GM12878 (cell line): ENCODE measurements around the gene PDE11A. TPM values are rescaled to one million over a fixed set of nuclear protein-coding genes. Genes with fewer than 3 reads are reported as not detected.

ENCODE experiments used
- MYB ChIP-seq: fragments of 150-350 bp; IDR thresholded peaks from 2 replicates; pipeline ENCODE4 v1.6.1; 2014; ENCODE audit warnings: mild to moderate bottlenecking, low read depth, low read length, borderline replicate concordance
- NFYB ChIP-seq: IDR thresholded peaks from 2 replicates; pipeline ENCODE4 v1.6.1; 2011; ENCODE audit warnings: low read depth, mild to moderate bottlenecking, low read length, improper control_type of control experiment, moderate library complexity; ENCODE audit not compliant: insufficient read depth
- RUNX3 ChIP-seq: IDR thresholded peaks from 2 replicates; pipeline ENCODE4 v1.6.1; 2012; ENCODE audit warnings: low read length, inconsistent platforms
- SREBF2 ChIP-seq: IDR thresholded peaks from 2 replicates; pipeline ENCODE4 v1.6.1; 2012; ENCODE audit warnings: mild to moderate bottlenecking, low read length
- ZNF274 ChIP-seq: IDR thresholded peaks from one replicate; pipeline ENCODE4 v1.8.0; 2011; ENCODE audit not compliant: insufficient read length, insufficient read depth
- polyA plus RNA-seq, 11 experiments: library from polyadenylated mRNA; depleted of rRNA in 4 of 11; unstranded in 6 of 11; stranded (reverse) in 5 of 11; fragments of >200 nt; fragmentation: Nextera tagmentation in 4 of 11; fragmentation: Illumina TruSeq in 1 of 11; extraction: Ambion mirVana in 4 of 11; extraction: Trizol in 1 of 11; gene quantifications; 1 replicate in 1 of 11; 2 replicates in 10 of 11; pipeline versions ENCODE4 v1.2.1 to v1.2.3, GENCODE V29; 2011 to 2016; ENCODE audit warnings: inconsistent platforms in 2 of 11, missing spikeins in 2 of 11, low read depth in 1 of 11
- total RNA-seq, 4 experiments: library from RNA; depleted of rRNA in 3 of 4; stranded (reverse); fragments of >200 nt in 3 of 4; fragmentation: Illumina TruSeq in 1 of 4; extraction: Trizol in 1 of 4; gene quantifications; 2 replicates each; pipeline versions ENCODE4 v1.2.1 to v1.2.3, GENCODE V29; 2013 to 2021
- TF ChIP-seq, protein P1 (sequence below): fragments of 450-650 bp; IDR thresholded peaks from 2 replicates; pipeline ENCODE4 v1.6.1; 2018; ENCODE audit warnings: mild to moderate bottlenecking, low read depth, moderate library complexity; ENCODE audit not compliant: partially characterized antibody
- TF ChIP-seq, protein P2 (sequence below): fragments of 450-650 bp; IDR thresholded peaks from 2 replicates; pipeline ENCODE4 v1.6.1; 2017; ENCODE audit warnings: mild to moderate bottlenecking
- TF ChIP-seq, protein P3 (sequence below): IDR thresholded peaks from 2 replicates; pipeline ENCODE4 v1.6.1; 2012; ENCODE audit warnings: improper control_type of control experiment, low read depth, low read length; ENCODE audit not compliant: insufficient replicate concordance

Gene PDE11A
- total and polyA plus RNA-seq, 10 of the 15 experiments (the other 5 are each of a cell fraction or from before 2014, with no cell fraction given): 0.01 to 0.17 (median 0.06) TPM; not detected in 5

DNA sequence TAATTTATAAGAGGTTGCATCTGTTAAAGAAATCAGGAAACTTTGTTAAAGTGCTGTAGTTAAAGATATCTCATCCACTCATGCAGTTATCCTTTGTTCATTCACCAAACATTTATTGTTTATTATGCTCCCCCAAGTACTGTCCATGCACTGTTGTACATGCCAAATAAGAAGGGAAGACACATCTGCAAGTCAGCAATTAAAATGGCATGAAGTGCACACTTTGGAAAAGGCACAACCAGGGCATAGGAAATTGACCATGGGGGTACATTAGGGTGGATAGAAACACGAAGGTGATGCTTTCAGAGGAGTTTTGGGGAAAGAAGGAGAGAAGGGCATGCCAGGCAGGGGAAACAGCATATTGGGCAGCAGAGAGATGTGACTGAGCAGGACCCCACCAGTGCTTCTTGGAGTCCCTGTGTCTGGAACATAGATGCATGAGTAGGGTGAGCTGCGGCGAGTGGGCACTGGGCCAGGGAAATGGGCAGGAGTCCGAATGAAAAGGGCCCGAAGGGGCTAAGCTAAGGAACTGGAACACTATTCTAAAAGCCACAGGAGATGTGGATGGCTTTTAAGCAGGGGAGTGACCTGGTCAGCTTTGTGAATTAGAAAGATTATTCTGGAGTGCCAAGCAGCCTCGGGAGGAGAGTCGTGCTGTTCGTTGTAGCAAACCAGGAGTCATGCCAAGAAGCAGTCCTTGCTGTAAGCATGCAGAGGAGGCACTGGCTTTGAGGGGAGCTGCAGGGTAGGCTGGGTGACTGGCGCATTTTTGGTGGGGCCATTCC is 363.7 kb downstream of the PDE11A start (continued):
- TF ChIP-seq, protein P1, sequence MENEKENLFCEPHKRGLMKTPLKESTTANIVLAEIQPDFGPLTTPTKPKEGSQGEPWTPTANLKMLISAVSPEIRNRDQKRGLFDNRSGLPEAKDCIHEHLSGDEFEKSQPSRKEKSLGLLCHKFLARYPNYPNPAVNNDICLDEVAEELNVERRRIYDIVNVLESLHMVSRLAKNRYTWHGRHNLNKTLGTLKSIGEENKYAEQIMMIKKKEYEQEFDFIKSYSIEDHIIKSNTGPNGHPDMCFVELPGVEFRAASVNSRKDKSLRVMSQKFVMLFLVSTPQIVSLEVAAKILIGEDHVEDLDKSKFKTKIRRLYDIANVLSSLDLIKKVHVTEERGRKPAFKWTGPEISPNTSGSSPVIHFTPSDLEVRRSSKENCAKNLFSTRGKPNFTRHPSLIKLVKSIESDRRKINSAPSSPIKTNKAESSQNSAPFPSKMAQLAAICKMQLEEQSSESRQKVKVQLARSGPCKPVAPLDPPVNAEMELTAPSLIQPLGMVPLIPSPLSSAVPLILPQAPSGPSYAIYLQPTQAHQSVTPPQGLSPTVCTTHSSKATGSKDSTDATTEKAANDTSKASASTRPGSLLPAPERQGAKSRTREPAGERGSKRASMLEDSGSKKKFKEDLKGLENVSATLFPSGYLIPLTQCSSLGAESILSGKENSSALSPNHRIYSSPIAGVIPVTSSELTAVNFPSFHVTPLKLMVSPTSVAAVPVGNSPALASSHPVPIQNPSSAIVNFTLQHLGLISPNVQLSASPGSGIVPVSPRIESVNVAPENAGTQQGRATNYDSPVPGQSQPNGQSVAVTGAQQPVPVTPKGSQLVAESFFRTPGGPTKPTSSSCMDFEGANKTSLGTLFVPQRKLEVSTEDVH: no peak
- TF ChIP-seq, protein P2, sequence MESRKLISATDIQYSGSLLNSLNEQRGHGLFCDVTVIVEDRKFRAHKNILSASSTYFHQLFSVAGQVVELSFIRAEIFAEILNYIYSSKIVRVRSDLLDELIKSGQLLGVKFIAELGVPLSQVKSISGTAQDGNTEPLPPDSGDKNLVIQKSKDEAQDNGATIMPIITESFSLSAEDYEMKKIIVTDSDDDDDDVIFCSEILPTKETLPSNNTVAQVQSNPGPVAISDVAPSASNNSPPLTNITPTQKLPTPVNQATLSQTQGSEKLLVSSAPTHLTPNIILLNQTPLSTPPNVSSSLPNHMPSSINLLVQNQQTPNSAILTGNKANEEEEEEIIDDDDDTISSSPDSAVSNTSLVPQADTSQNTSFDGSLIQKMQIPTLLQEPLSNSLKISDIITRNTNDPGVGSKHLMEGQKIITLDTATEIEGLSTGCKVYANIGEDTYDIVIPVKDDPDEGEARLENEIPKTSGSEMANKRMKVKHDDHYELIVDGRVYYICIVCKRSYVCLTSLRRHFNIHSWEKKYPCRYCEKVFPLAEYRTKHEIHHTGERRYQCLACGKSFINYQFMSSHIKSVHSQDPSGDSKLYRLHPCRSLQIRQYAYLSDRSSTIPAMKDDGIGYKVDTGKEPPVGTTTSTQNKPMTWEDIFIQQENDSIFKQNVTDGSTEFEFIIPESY: no peak
- TF ChIP-seq SREBF2 (no peak), ZNF274 (no peak), NFYB (no peak), RUNX3 (no peak), MYB (no peak)
- TF ChIP-seq, protein P3, sequence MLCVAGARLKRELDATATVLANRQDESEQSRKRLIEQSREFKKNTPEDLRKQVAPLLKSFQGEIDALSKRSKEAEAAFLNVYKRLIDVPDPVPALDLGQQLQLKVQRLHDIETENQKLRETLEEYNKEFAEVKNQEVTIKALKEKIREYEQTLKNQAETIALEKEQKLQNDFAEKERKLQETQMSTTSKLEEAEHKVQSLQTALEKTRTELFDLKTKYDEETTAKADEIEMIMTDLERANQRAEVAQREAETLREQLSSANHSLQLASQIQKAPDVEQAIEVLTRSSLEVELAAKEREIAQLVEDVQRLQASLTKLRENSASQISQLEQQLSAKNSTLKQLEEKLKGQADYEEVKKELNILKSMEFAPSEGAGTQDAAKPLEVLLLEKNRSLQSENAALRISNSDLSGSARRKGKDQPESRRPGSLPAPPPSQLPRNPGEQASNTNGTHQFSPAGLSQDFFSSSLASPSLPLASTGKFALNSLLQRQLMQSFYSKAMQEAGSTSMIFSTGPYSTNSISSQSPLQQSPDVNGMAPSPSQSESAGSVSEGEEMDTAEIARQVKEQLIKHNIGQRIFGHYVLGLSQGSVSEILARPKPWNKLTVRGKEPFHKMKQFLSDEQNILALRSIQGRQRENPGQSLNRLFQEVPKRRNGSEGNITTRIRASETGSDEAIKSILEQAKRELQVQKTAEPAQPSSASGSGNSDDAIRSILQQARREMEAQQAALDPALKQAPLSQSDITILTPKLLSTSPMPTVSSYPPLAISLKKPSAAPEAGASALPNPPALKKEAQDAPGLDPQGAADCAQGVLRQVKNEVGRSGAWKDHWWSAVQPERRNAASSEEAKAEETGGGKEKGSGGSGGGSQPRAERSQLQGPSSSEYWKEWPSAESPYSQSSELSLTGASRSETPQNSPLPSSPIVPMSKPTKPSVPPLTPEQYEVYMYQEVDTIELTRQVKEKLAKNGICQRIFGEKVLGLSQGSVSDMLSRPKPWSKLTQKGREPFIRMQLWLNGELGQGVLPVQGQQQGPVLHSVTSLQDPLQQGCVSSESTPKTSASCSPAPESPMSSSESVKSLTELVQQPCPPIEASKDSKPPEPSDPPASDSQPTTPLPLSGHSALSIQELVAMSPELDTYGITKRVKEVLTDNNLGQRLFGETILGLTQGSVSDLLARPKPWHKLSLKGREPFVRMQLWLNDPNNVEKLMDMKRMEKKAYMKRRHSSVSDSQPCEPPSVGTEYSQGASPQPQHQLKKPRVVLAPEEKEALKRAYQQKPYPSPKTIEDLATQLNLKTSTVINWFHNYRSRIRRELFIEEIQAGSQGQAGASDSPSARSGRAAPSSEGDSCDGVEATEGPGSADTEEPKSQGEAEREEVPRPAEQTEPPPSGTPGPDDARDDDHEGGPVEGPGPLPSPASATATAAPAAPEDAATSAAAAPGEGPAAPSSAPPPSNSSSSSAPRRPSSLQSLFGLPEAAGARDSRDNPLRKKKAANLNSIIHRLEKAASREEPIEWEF: no peak
